LNCaP clone FGC (cell line): ENCODE results near the gene BRINP3.

ENCODE experiments used
- DNase-seq: peaks from one replicate; pipeline ENCODE4 v3.0.0-alpha.2; 2011; ENCODE audit warnings: low read depth
- H3K4me3 ChIP-seq: 2 replicates; pipeline ENCODE4 v1.5.1; 2011; ENCODE audit warnings: mild to moderate bottlenecking, low read depth, low read length, control low read depth
- TF ChIP-seq, protein P1 (sequence below): IDR thresholded peaks from 2 replicates; pipeline ENCODE4 v1.5.1; 2012; ENCODE audit warnings: mild to moderate bottlenecking; ENCODE audit not compliant: control insufficient read depth, insufficient read depth; ENCODE audit errors: extremely low read depth

Gene BRINP3

DNA sequence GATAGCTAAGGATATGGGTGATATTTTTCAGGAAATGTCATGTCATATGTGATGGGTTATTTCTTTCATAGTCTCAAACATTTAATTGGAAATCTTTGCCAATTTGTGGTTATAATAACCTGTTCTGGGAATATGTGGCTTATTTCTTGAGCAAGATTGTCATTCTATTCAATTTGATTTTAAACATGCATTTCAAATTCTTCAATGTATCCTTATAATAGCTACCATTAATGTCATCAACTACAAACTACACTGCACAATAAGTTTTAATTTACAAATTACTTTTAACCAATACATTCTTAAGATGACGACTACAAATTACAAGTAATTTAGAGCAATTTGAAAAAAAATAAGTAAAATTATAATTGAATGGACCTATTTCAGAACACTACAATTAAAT, 164.9 kb downstream of the BRINP3 start:
- H3K4me3 ChIP-seq, result no peak overlapping the region
- TF ChIP-seq, protein P1, sequence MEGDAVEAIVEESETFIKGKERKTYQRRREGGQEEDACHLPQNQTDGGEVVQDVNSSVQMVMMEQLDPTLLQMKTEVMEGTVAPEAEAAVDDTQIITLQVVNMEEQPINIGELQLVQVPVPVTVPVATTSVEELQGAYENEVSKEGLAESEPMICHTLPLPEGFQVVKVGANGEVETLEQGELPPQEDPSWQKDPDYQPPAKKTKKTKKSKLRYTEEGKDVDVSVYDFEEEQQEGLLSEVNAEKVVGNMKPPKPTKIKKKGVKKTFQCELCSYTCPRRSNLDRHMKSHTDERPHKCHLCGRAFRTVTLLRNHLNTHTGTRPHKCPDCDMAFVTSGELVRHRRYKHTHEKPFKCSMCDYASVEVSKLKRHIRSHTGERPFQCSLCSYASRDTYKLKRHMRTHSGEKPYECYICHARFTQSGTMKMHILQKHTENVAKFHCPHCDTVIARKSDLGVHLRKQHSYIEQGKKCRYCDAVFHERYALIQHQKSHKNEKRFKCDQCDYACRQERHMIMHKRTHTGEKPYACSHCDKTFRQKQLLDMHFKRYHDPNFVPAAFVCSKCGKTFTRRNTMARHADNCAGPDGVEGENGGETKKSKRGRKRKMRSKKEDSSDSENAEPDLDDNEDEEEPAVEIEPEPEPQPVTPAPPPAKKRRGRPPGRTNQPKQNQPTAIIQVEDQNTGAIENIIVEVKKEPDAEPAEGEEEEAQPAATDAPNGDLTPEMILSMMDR, result no peak
- DNase-seq, result no peak

DNA sequence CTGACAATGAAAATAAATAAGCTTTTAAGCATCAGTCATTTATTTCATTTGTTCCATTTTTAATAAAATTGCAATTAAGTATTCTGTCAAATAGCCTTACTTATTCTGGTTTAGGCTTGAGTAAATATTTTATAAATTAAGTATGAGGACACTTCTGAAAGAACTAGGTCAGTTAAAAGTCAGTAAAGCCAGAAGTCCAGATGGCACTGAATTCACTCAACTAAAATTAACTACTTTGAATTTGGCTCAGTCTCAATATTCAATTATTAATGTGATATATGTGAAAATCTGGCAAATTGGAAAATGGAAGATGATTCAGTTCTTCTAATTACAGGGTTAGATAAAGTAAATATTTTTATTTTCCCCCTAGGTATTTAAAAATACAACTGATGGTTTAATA, 174.2 kb downstream of the BRINP3 start:
- TF ChIP-seq, protein P1, result no peak
- DNase-seq, result no peak
- no peak overlapping the region for H3K4me3 ChIP-seq

DNA sequence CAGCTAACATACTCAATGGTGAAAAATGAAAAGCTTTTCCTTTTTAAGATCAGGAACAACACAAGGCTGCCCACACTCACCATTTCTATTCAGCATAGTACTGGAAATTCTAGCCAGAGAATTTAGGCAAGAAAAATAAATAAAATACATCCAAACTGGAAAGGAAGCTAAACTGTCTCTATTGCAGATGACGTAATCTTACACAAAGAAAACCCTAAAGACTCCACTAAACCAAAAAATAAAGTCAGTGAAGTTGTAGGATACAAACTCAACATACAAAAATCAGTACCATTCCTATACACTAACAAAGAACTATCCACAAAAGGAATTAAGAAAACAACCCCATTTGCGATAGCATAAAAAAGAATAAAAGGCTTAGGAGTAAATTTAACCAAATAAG, 181.2 kb downstream of the BRINP3 start:
- H3K4me3 ChIP-seq, result no peak overlapping the region
- TF ChIP-seq, protein P1, result no peak
- no peak for DNase-seq

DNA sequence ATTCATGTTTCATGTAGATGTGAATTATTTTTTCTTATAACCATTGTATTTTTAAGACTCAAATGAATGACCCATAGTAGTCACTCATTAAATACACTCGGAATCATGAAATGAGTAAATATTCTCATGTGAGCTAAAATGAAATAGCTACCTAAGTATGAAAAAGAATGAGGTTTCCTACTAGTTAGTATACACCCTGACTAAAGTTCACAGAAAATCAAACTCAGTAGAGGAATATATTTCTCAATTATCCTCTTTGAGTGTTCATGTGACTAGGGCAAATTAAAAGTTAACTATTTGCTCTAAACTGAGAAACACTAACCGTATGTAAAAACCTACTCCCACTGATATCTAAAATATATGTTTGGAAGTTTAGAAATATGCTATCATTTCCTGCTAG, 187.8 kb downstream of the BRINP3 start:
- TF ChIP-seq, protein P1, result no peak

DNA sequence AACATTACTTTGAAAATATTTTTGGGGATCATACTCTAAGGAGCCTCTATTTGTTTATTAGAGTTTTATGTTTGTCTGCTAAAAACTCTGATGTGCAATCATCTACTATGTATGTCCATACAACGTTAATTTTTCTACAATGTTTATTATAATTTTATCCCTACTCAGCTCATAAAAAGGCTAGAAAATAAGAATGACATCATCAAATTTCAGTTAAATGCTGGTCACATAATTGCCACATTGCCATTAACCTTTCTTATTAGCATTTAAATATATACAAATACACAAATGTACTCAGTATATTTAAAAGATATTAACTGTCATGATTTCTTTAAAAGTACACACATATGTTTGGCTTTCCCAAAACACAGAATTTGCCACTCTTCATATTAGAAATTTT, 191.6 kb downstream of the BRINP3 start:
- H3K4me3 ChIP-seq, result no peak overlapping the region
- no peak for DNase-seq
- TF ChIP-seq, protein P1, result no peak

More for the DNA sequence above, 187.8 kb downstream of the BRINP3 start:
- DNase-seq, result no peak
- H3K4me3 ChIP-seq, result no peak overlapping the region

DNA sequence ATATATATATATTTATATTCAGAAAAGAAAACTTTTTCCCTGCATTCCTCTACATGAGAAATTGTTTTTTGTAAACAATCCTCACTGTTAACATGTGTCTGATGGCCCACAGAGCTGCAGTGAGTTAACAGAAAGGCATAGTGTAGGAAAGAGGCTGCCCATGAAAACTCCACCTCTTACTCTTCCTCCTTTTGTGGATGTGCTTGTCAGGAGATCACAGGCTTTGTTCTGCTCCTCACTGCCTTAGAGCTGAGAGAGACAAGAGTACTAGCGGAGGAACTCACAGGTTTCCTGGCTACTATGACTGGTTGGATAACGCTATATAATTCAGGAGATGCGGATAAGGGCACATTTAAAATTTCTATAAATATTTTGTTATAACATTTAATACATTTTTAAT, 200.6 kb downstream of the BRINP3 start:
- DNase-seq, result no peak
- TF ChIP-seq, protein P1, result no peak
- H3K4me3 ChIP-seq, result no peak overlapping the region

DNA sequence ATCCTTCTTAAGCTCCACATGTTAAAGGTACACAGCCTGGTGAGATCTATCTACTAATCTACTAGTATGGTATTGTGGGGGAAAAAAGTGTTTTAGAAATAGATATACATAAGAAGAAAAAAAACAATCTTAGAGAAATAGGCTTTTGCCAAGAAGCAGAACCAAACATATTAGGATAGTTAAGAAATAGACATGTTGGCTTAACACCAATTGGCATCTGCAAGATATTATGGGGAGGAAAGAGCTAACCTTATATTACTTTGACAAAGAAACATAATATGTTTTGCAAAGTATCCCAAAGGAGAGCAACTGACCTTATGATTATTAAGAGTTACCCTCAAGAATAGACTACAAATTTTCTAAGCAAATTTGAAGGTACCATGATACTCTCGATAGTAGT, 202.9 kb downstream of the BRINP3 start:
- TF ChIP-seq, protein P1, result no peak
- no peak for DNase-seq
- H3K4me3 ChIP-seq, result no peak overlapping the region
